Hippocampal formation (tissue), 2 donors: Measurements from ENCODE around the gene PLEKHG7.

Experiments used
- DNase-seq, 2 donors: peaks; one replicate each; lab custom pipeline; 2025; lab: John Stamatoyannopoulos, UW

The PLEKHG7 gene

GRCh38 chr12:92715625-92716024 lies 12.8 kb downstream of the PLEKHG7 start:
- DNase-seq: no peak

- no peak for DNase-seq
These were observed 14.4 kb downstream of the PLEKHG7 start for GRCh38 chr12:92717202-92717601.

DNA sequence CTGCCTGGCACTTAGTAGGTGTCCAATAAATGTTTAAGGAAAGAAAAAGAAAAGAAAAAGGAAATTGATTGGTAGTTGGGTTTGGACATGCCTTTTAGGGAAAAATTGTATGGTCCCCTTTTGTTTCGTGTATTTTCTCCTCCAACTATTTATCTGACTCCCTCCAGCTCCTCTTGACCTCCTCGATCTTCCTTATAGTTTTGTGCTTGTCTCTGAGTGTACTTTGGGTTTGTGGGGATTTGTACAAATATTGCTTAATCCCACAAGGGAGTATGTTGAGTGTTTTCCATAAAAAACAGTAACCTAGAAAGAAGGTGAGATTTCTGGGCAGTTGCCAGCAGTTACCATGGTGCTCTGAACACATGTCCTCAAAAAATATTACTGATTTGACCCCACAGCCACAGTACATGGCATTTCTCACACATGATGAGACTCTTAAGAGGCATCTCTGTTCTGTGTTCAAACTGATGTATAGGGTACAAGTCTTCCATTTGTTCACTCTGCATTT lies 15.7 kb downstream of the PLEKHG7 start:
- no peak for DNase-seq

GRCh38 chr12:92719674-92720073 lies 16.9 kb downstream of the PLEKHG7 start:
- DNase-seq: no peak

DNA sequence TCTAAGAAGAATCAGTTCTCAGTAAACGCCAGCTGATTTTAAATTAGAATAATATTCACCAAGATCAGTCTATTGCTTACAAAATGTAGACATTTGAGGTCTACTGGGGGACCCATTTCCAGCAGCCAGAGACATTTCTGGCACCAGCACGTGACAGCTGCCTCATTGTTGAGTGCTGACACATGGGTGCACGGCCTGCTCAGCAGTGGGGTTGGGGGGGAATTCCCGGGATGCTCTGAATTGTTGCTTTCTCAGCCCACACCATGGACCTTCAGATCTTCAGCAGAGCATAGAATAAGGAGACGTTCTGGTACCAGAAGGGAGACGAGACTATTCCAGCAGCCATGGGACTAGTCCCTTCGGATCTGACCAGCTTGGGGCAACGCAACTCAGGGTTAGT lies 18.3 kb downstream of the PLEKHG7 start:
- no peak for DNase-seq

GRCh38 chr12:92721656-92722055 lies 18.9 kb downstream of the PLEKHG7 start:
- no peak for DNase-seq

- DNase-seq: peak in 1 of 2 donors; percentile 33
These were observed 20.1 kb downstream of the PLEKHG7 start for GRCh38 chr12:92722897-92723296.

DNA sequence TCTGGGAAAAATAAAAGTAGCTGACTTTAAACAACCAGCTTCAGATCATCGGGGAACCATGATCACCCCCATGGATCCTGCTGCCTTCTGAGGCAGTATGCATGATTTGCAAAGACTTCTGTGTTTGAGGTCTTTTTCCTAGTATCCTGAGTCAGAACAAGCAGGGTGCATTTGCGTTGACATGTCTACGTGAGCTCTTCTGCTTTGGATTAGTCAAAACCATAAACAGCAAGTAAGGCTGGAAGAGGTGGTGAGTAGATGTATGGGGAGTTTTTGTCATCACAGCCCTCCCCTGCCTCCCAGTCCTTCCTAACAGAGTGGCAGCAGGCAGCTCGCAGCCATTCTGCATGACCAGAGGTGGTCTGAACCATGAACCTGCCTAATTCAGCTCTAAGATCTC lies 24.1 kb downstream of the PLEKHG7 start:
- no peak for DNase-seq

DNA sequence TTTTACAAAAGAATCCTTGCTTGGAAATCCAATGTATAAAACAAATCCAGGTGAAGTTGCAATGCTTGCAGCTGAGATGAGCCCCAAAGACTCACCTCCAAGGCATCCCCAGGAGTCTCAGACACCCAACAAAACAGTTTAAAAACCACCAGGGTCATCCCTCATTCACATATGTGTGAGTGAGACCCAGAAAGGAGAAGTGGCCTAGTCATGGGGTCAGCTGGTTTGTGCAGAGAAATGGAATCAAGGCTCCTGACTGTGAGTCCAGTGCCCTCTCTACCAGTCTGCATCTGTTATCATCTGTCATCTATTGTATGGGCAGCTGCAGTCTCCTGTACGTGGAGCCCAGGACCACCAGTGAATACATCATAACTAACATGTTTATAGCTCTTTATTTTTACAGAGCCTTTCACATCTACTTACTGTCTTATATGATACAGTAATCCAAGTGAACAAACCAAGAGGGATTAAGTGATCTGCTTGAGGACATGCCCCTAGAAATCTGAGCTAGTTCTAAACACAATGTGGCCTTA lies 27.1 kb downstream of the PLEKHG7 start:
- no peak for DNase-seq

DNA sequence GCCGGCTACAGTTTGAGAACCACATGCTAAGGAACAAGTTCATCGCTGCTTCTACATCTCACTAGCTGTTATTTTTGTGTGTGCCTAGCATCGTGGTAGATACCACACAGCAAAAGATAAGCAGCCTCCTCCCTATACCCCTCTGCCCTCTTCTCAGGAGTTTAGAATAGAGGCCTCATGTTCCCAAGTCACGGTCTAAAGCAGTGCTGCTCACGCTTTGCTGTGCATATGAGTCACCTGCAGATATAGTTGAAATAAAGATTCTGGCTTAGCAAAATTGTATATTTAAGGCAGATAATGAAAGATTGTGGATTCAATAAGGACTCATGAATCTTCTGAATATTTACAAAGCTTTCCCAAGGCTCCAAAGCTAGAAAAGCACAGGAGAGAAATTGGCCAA lies 28.0 kb downstream of the PLEKHG7 start:
- no peak for DNase-seq

DNA sequence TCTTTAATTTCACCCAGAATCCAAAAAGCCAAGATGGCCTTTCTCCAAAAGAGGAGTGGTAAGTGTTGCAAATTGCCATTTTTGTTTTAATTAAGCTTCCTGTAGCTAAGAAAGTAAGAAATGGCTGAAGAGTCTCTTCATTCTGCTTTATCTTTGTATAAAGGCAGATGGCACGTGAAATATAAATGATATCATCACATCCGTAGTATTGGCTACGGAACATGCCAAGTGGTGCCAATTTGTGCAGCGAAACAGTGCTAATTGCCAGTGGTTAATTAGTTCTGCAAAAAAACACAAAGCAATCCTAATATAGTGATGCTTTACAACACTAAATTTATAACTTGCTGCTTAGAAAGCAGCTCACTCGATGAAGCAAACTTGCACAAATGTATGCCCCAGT lies 29.4 kb downstream of the PLEKHG7 start:
- no peak for DNase-seq

- DNase-seq: no peak
These were observed 29.9 kb downstream of the PLEKHG7 start for GRCh38 chr12:92732716-92733115.

- DNase-seq: no peak
These were observed 30.4 kb downstream of the PLEKHG7 start for GRCh38 chr12:92733181-92733580.

DNA sequence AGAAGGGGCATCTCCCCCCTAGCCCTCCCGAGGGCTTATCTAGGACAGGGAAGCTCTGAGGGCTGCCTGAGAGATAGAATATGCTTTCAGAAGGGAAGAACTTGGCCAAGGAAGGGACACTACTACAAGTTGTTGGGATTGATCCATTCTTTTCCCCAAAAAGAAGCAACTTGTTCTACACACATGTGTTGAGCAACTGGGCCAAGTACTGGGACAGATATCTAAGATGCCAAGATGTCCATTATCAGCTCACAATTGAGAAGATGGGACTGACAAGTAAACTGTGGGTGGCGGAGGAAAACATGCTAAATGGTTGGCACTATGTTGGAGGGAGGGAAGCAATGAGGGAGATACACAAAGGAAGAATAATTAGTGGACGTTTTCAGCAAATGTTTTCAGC lies 30.9 kb downstream of the PLEKHG7 start:
- no peak for DNase-seq

DNA sequence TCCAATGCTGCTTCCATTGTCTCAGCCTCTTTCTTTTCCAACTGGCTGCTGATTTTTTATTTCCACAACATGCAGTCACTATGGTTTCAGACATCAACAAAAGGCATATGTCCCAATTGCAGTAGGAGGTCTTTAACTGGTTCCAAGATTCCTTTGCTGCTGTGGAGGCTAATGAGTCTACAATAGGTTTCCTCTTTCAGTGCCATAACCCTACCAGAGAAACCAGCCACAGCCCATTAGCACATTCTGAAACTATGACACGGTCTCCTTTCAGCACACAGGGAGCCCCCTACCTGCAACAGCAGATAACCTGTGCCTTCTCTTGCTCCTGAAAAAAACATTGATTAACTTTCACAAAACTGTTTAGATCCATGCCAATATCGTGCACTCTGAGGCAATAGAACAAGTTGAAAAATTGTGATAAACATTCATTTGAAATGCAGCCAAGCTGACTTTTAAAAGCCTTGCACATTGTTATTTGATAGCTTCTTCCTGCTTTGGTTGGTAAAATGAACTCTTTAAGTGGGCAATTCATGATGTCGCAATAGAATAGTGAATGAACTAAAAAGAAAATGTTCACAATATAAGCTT lies 32.4 kb downstream of the PLEKHG7 start:
- DNase-seq: peak in 1 of 2 donors; percentile 10

- no peak for DNase-seq
These were observed 33.8 kb downstream of the PLEKHG7 start for GRCh38 chr12:92736605-92737004.

DNA sequence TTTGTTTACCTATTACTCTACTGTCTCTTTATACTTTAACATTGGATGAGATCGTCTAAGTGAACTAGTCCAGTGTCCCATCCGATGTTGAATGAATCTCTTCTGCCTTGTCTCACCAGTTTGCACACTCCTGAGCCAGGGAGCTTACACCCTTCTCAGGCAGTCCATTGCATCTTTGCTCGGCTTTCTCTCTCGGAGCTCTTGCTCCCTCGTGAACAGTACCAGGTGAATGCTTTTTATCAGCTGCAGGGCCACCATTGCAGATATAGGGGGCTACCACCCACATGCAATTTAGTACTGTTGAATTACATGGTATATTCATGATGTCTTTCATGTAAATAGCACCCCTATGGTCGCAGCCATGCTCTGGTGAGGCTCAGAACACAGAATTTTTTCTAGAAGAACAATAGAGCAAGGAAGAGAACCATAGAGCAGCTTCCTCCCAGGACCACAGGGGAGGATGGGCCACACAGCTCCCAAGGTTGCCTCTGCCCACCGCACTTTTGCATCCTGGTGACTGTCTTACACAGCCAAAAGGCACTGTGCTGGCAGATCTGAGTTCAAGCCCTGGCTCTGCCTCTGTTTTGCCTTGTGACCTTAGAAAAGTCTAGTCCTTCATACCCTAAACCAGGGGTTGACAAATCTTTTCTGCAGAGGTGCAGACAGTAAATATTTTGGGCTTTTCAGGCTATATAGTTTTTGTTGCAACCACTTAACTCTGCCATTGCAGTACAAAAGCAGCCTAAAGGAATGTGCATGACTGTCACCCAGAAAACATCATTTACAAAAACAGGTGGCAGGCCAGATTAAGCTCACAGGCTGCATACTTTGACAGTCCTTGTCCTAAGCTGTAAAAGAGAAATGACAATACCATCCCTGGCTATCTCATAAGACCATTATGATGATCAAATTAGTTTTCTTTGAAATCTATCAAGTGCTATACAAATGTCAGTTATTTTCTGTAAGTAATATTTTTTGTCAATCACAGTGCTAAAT lies 35.4 kb downstream of the PLEKHG7 start:
- no peak for DNase-seq

DNA sequence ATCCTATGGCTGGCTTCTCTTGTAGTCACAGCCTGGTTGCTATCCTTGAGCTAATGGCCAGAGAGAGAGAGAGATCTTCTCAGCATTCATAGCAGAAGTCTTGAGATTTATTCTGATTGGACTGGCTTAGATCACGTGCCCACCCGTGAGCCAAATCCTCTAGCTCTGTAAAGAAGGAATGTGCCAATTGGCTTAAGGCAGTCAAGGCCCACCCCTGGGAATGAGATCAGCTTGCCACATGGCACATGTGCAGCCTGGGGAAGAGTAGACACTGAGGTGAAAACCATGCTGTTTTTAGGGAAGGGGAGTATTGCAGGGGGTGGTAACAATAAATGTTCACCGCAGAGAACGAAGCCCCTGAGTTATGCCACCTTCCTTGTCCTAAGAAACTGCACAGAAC lies 36.3 kb downstream of the PLEKHG7 start:
- DNase-seq: no peak

GRCh38 chr12:92740411-92740810 lies 37.6 kb downstream of the PLEKHG7 start:
- DNase-seq: no peak

DNA sequence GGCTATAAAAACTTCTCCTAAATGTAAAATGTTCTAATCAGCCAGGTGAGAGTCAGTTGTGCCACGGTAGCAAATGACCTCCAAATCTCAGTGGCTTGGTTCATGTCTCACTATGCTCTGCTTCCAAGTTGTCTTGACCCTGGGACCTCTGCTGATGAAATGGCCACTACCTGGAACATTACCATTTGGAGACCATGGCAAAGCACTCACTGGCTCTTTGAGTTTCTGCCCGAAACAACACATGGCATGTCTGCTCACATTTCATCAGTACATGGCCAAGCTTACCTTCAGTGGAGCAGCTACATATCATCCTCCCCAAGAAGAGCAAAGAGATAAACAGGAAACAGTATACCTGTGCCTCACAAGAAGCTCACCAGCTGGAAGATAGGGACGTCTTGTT lies 40.2 kb downstream of the PLEKHG7 start:
- DNase-seq: no peak

DNA sequence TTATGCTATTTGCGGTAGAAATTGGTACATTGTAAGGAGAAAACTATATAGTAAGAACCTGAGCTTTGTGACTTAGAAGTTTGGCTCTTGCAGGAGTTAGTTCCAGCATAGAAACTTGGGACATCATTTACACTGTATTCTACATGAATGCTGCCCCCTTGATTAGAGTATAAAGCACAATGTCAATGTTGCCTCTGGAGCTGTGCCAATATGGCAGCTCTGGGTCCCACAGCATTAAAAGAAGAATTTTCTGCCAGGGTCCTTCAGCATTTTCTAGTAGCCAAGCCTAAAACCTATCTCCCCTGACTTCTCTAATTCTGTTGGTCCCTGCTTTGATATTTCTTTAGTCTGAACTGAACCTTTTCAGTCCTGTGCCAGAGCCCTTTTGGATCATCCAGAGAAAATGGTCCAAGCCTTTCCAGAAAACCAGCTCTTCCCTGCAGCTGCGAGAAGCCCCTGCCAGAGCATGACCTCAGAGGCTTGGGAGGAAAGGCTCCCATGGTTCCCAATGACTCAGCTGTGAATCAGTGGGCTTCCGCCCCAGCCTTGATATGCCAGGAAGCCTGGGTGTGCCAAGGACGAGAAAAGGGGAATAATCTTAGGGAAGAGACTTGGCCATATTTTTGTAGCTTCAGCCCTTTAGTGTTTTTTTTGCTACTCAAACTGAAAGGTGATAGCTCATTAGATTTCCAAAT lies 43.2 kb downstream of the PLEKHG7 start:
- DNase-seq: peak; percentile 28 to 59

DNA sequence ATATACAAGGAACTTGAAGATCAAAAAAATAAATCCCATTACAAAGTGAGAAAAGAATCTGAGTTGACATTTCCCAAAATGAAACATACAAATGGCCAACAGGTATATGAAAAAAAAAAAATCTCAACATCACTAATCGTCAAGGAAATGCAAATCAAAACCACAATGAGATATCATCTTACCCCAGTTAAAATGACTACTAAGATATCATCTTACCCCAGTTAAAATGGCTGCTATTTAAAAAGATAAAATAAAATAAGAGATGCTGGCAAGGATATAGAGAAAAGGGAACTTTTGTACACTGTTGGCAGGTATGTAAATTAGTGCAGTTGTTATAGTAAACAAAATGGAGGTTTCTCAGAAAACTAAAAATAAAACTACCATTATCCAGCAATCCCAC lies 44.4 kb downstream of the PLEKHG7 start:
- no peak for DNase-seq
